ENCODE measurements around the gene TBC1D19.
"Not testable (repeated sequence)": the region's sequence is repeated elsewhere in the genome, so short reads cannot be mapped to it uniquely, and the experiment has no call there.

Gene TBC1D19

GRCh38 chr4:26601204-26601603, 17.3 kb downstream of the TBC1D19 start:
- DNase-seq = no peak

- DNase-seq = no peak
These were observed 23.9 kb downstream of the TBC1D19 start for GRCh38 chr4:26607776-26608175.

- DNase-seq = no peak
These were observed 25.5 kb downstream of the TBC1D19 start for GRCh38 chr4:26609391-26609790.

GRCh38 chr4:26609868-26610267, 26.0 kb downstream of the TBC1D19 start:
- DNase-seq = no peak

GRCh38 chr4:26611372-26611771, 27.5 kb downstream of the TBC1D19 start:
- DNase-seq = no peak

GRCh38 chr4:26611885-26612284, 28.0 kb downstream of the TBC1D19 start:
- no peak for DNase-seq

- DNase-seq = no peak
These were observed 29.4 kb downstream of the TBC1D19 start for GRCh38 chr4:26613237-26613636.

GRCh38 chr4:26613735-26614134, 29.9 kb downstream of the TBC1D19 start:
- no peak for DNase-seq

- no peak for DNase-seq
These were observed 35.9 kb downstream of the TBC1D19 start for GRCh38 chr4:26619784-26620183.

GRCh38 chr4:26621366-26621765, 37.5 kb downstream of the TBC1D19 start:
- no peak for DNase-seq

- no peak for DNase-seq
These were observed 39.0 kb downstream of the TBC1D19 start for GRCh38 chr4:26622913-26623312.

- not testable (repeated sequence) for DNase-seq
These were observed 42.8 kb downstream of the TBC1D19 start for GRCh38 chr4:26626658-26627057.

- no peak for DNase-seq
These were observed 49.0 kb downstream of the TBC1D19 start for GRCh38 chr4:26632916-26633315.

- no peak for DNase-seq
These were observed 50.4 kb downstream of the TBC1D19 start for GRCh38 chr4:26634237-26634636.

GRCh38 chr4:26636458-26636857, 52.6 kb downstream of the TBC1D19 start:
- no peak for DNase-seq

GRCh38 chr4:26640639-26641038, 56.8 kb downstream of the TBC1D19 start:
- not testable (repeated sequence) for DNase-seq

GRCh38 chr4:26647523-26648224, 63.8 kb downstream of the TBC1D19 start:
- DNase-seq = no peak

GRCh38 chr4:26648260-26648659, 64.4 kb downstream of the TBC1D19 start:
- DNase-seq = no peak

- no peak for DNase-seq
These were observed 76.4 kb downstream of the TBC1D19 start for GRCh38 chr4:26660261-26660660.

- DNase-seq = peak; percentile 2
These were observed 80.0 kb downstream of the TBC1D19 start for GRCh38 chr4:26663888-26664287.

- no peak for DNase-seq
These were observed 87.1 kb downstream of the TBC1D19 start for GRCh38 chr4:26670903-26671537.

- DNase-seq = not testable (repeated sequence)
These were observed 95.3 kb downstream of the TBC1D19 start for GRCh38 chr4:26679040-26679695.

GRCh38 chr4:26682436-26682835, 98.6 kb downstream of the TBC1D19 start:
- DNase-seq = no peak

- no peak for DNase-seq
These were observed 101.4 kb downstream of the TBC1D19 start for GRCh38 chr4:26685250-26685649.
